Trophoblast cell (in vitro differentiated cells and primary cell): ENCODE data around the gene TRIM37.

Experiments used
- DNase-seq, 2 donors: peaks; one replicate each; pipeline ENCODE4 v3.0.0-alpha.2; 2016
- H2AFZ ChIP-seq: 2 replicates; pipeline ENCODE4 v1.6.1; 2013; ENCODE audit warnings: low read length, moderate library complexity, mild to moderate bottlenecking; ENCODE audit not compliant: insufficient read depth, poor library complexity
- H2AK5ac ChIP-seq: 2 replicates; pipeline ENCODE4 v1.6.1; 2013; ENCODE audit warnings: mild to moderate bottlenecking, low read length
- H2BK120ac ChIP-seq: 2 replicates; pipeline ENCODE4 v1.6.1; 2013; ENCODE audit warnings: low read length, mild to moderate bottlenecking, moderate library complexity; ENCODE audit not compliant: insufficient read depth, poor library complexity
- H2BK12ac ChIP-seq: 2 replicates; pipeline ENCODE4 v1.6.1; 2013; ENCODE audit warnings: mild to moderate bottlenecking, low read length, moderate library complexity
- H2BK5ac ChIP-seq: 2 replicates; pipeline ENCODE4 v1.6.1; 2013; ENCODE audit warnings: low read length, low read depth, moderate library complexity, mild to moderate bottlenecking; ENCODE audit not compliant: poor library complexity
- H3K14ac ChIP-seq: 2 replicates; pipeline ENCODE4 v1.6.1; 2013; ENCODE audit warnings: mild to moderate bottlenecking, low read length
- H3K18ac ChIP-seq: 2 replicates; pipeline ENCODE4 v1.6.1; 2013; ENCODE audit warnings: mild to moderate bottlenecking, low read length
- H3K23ac ChIP-seq: 2 replicates; pipeline ENCODE4 v1.6.1; 2013; ENCODE audit warnings: low read length
- H3K27ac ChIP-seq: 2 replicates; pipeline ENCODE4 v1.5.1; 2013; ENCODE audit warnings: low read depth, mild to moderate bottlenecking, inconsistent platforms, low read length, moderate library complexity
- H3K27me3 ChIP-seq: 2 replicates; pipeline ENCODE4 v1.6.1; 2013; ENCODE audit warnings: inconsistent platforms, mild to moderate bottlenecking, low read length, moderate library complexity; ENCODE audit not compliant: insufficient read depth
- H3K36me3 ChIP-seq, 2 experiments: 1 replicate in 1 of 2; 2 replicates in 1 of 2; pipeline ENCODE4 v1.6.1; 2013; ENCODE audit warnings: low read length in 2 of 2, mild to moderate bottlenecking in 2 of 2, moderate library complexity in 1 of 2; ENCODE audit not compliant: insufficient read depth in 2 of 2, control insufficient read depth in 1 of 2
- H3K4ac ChIP-seq: 2 replicates; pipeline ENCODE4 v1.6.1; 2013; ENCODE audit warnings: low read depth, mild to moderate bottlenecking, low read length, moderate library complexity
- H3K4me1 ChIP-seq, 2 experiments: 1 replicate in 1 of 2; 2 replicates in 1 of 2; pipeline ENCODE4 v1.6.1; 2013; ENCODE audit warnings: low read length in 2 of 2, mild to moderate bottlenecking in 2 of 2, moderate library complexity in 1 of 2; ENCODE audit not compliant: insufficient read depth in 2 of 2, control insufficient read depth in 1 of 2
- H3K4me2 ChIP-seq: 2 replicates; pipeline ENCODE4 v1.6.1; 2013; ENCODE audit warnings: inconsistent platforms, mild to moderate bottlenecking, low read length, moderate library complexity
- H3K4me3 ChIP-seq: 2 replicates; pipeline ENCODE4 v1.5.1; 2013; ENCODE audit warnings: mild to moderate bottlenecking, low read depth, low read length, inconsistent platforms
- H3K79me1 ChIP-seq: one replicate; pipeline ENCODE4 v1.6.1; 2013; ENCODE audit warnings: low read length
- H3K79me2 ChIP-seq: 2 replicates; pipeline ENCODE4 v1.6.1; 2013; ENCODE audit warnings: low read length, mild to moderate bottlenecking; ENCODE audit not compliant: control insufficient read depth, insufficient read depth, poor library complexity
- H3K9ac ChIP-seq: 2 replicates; pipeline ENCODE4 v1.6.1; 2013; ENCODE audit warnings: mild to moderate bottlenecking, low read length
- H3K9me3 ChIP-seq: 2 replicates; pipeline ENCODE4 v1.6.1; 2013; ENCODE audit warnings: low read depth, mild to moderate bottlenecking, control low read depth, inconsistent platforms, low read length; ENCODE audit not compliant: insufficient read depth
- H4K12ac ChIP-seq: 2 replicates; pipeline ENCODE4 v1.6.1; 2013; ENCODE audit warnings: low read depth, mild to moderate bottlenecking, low read length, moderate library complexity
- H4K8ac ChIP-seq: 2 replicates; pipeline ENCODE4 v1.6.1; 2013; ENCODE audit warnings: low read depth, mild to moderate bottlenecking, low read length, moderate library complexity
- H4K91ac ChIP-seq: one replicate; pipeline ENCODE4 v1.6.1; 2013; ENCODE audit warnings: low read depth, mild to moderate bottlenecking, low read length, moderate library complexity
- WGBS: extraction: QIAGEN DNeasy Blood & Tissue Kit; methylation state at CpG from one replicate; pipeline ENCODE4 v1.1.7; 2013; ENCODE audit warnings: missing lambda C conversion rate; ENCODE audit not compliant: insufficient read length, insufficient coverage; ENCODE audit errors: extremely low coverage; 5-methylcytosine and 5-hydroxymethylcytosine counted together

Gene TRIM37

GRCh38 chr17:59008737-59009136 lies 97.9 kb downstream of the TRIM37 start:
- Histone ChIP-seq H3K4me1 (no peaks in the 10 kb centered on the region), H3K27me3 (no peaks in the 10 kb centered on the region), H3K9ac (no peak overlapping the region), H2AFZ (no peak overlapping the region), H4K12ac (no peak overlapping the region), H3K4me2 (no peak overlapping the region), H3K14ac (no peak overlapping the region), H2BK120ac (no peak overlapping the region), H3K9me3 (no peaks in the 10 kb centered on the region), H2BK12ac (no peak overlapping the region), H3K23ac (no peak overlapping the region), H2BK5ac (no peak overlapping the region), H2AK5ac (no peak overlapping the region), H3K18ac (no peak overlapping the region), H3K4me3 (no peak overlapping the region), H3K4ac (no peak overlapping the region), H4K91ac (no peak overlapping the region), H3K36me3 (peaks cover 2 to 7% of the 10 kb centered on the region in 2 experiments), H3K79me2 (no peaks in the 10 kb centered on the region), H3K79me1 (no peaks in the 10 kb centered on the region), H3K27ac (no peak overlapping the region), H4K8ac (no peak overlapping the region)
- WGBS = no CpG with 5 or more reads among the region's 2 CpGs
- no peak for DNase-seq

GRCh38 chr17:59007995-59008394 lies 98.7 kb downstream of the TRIM37 start:
- WGBS = no CpG with 5 or more reads among the region's 2 CpGs
- H3K4me2 ChIP-seq = no peak overlapping the region
- H3K9ac ChIP-seq = no peak overlapping the region
- H3K4me1 ChIP-seq = no peaks in the 10 kb centered on the region
- no peak overlapping the region for H2BK5ac ChIP-seq
- H3K23ac ChIP-seq = no peak overlapping the region
- H3K9me3 ChIP-seq = no peaks in the 10 kb centered on the region
- H3K27me3 ChIP-seq = no peaks in the 10 kb centered on the region
- no peak overlapping the region for H2AK5ac ChIP-seq
- DNase-seq = no peak
- no peak overlapping the region for H3K14ac ChIP-seq
- no peak overlapping the region for H3K4me3 ChIP-seq
- H4K91ac ChIP-seq = no peak overlapping the region
- H3K27ac ChIP-seq = no peak overlapping the region
- H4K12ac ChIP-seq = no peak overlapping the region
- no peak overlapping the region for H3K18ac ChIP-seq
- no peak overlapping the region for H2AFZ ChIP-seq
- peaks cover 2 to 4% of the 10 kb centered on the region in 2 experiments for H3K36me3 ChIP-seq
- no peak overlapping the region for H3K4ac ChIP-seq
- no peak overlapping the region for H2BK120ac ChIP-seq
- no peak overlapping the region for H2BK12ac ChIP-seq
- no peak overlapping the region for H4K8ac ChIP-seq
- no peaks in the 10 kb centered on the region for H3K79me1 ChIP-seq
- H3K79me2 ChIP-seq = no peaks in the 10 kb centered on the region

DNA sequence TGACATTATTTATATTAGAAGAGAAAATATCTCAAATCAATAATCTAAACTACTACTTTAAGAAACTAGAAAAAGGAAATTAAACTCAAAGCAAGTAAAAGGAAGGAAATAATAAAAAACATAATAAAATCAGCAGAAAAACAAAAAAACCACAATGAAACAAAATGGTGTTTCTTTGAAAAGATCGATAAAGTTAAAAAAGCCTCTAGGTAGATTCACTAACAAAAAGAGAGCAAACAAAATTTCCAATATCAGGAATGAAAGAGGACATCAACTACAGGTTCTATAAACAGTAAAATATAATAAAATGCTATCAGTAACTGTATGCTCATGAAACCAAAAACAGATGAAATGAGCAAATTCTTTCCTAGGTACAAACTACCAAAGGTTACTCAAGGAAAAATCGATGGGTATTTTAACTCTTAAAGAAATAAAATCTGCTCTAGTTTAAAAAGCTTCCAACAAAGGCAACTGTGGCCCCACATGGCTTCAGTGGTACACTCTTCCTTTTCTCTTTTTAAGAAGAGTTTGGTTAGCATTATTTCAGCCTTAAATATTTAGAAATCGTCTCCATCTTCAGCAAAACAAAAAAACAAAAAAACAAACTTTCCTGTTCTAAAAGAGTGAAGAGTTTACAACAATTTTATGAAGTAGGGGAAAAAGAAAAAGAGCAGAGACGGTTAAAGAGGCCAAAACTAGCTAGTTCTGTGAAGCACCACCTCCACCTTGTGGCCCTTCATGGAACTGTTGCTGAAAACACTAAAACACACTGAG lies 102.2 kb downstream of the TRIM37 start:
- H3K36me3 ChIP-seq = no peaks in the 10 kb centered on the region
- no peaks in the 10 kb centered on the region for H3K27me3 ChIP-seq
- no peak overlapping the region for H3K4ac ChIP-seq
- H3K4me3 ChIP-seq = no peak overlapping the region
- H3K79me1 ChIP-seq = no peaks in the 10 kb centered on the region
- H3K4me1 ChIP-seq = peaks cover 0 to 2% of the 10 kb centered on the region in 2 experiments
- H3K27ac ChIP-seq = no peak overlapping the region
- H2AK5ac ChIP-seq = no peak overlapping the region
- H4K91ac ChIP-seq = no peak overlapping the region
- no peak overlapping the region for H3K4me2 ChIP-seq
- H3K23ac ChIP-seq = no peak overlapping the region
- no peak overlapping the region for H3K18ac ChIP-seq
- no peak overlapping the region for H2BK12ac ChIP-seq
- H2BK120ac ChIP-seq = no peak overlapping the region
- H3K9me3 ChIP-seq = no peaks in the 10 kb centered on the region
- no peak overlapping the region for H3K14ac ChIP-seq
- H2BK5ac ChIP-seq = no peak overlapping the region
- WGBS = no CpG with 5 or more reads among the region's 4 CpGs
- no peak overlapping the region for H2AFZ ChIP-seq
- H4K8ac ChIP-seq = no peak overlapping the region
- no peak overlapping the region for H3K9ac ChIP-seq
- no peak overlapping the region for H4K12ac ChIP-seq
- no peaks in the 10 kb centered on the region for H3K79me2 ChIP-seq
- DNase-seq = peak; percentile 58 to 90

DNA sequence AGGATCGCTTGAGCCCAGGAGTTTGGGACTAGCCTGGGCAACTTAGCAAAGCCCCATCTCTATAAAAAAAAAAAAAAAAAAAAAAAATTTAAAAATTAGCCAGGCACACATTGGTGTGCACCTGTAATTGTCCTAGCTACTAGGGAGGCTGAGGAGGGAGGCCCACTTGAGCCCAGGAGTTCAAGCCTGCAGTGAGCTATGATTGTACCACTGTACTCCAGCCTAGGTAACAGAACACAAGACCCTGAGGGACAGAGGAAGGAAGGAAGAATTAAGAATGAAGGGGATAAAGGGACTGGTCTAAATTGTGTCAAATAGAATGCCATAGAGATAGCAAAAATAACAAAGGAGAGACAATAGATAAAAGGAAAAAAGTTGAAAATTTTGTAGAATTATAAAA lies 102.8 kb downstream of the TRIM37 start:
- DNase-seq = no peak
- Histone ChIP-seq H3K79me2 (no peaks in the 10 kb centered on the region), H4K8ac (no peak overlapping the region), H3K4me3 (no peak overlapping the region), H3K14ac (no peak overlapping the region), H2AFZ (no peak overlapping the region), H3K18ac (no peak overlapping the region), H3K79me1 (no peaks in the 10 kb centered on the region), H3K27ac (no peak overlapping the region), H2BK120ac (no peak overlapping the region), H3K9ac (no peak overlapping the region), H2AK5ac (no peak overlapping the region), H2BK12ac (no peak overlapping the region), H3K4ac (no peak overlapping the region), H3K27me3 (no peaks in the 10 kb centered on the region), H4K91ac (no peak overlapping the region), H3K36me3 (peaks cover under 1% of the 10 kb centered on the region in 2 experiments), H3K4me1 (peaks cover 0 to 2% of the 10 kb centered on the region in 2 experiments), H4K12ac (no peak overlapping the region), H3K23ac (no peak overlapping the region), H3K9me3 (no peaks in the 10 kb centered on the region), H3K4me2 (no peak overlapping the region), H2BK5ac (no peak overlapping the region)
- WGBS = no CpG with 5 or more reads among the region's 1 CpG
